LNCaP clone FGC (cell line): ENCODE measurements around the gene NRF1.

Source experiments
- DNase-seq: peaks from one replicate; pipeline ENCODE4 v3.0.0-alpha.2; 2011; ENCODE audit warnings: low read depth
- H3K4me3 ChIP-seq: 2 replicates; pipeline ENCODE4 v1.5.1; 2011; ENCODE audit warnings: mild to moderate bottlenecking, low read depth, low read length, control low read depth
- CTCF ChIP-seq: IDR thresholded peaks from 2 replicates; pipeline ENCODE4 v1.5.1; 2012; ENCODE audit warnings: mild to moderate bottlenecking; ENCODE audit not compliant: control insufficient read depth, insufficient read depth; ENCODE audit errors: extremely low read depth

Gene NRF1

DNA sequence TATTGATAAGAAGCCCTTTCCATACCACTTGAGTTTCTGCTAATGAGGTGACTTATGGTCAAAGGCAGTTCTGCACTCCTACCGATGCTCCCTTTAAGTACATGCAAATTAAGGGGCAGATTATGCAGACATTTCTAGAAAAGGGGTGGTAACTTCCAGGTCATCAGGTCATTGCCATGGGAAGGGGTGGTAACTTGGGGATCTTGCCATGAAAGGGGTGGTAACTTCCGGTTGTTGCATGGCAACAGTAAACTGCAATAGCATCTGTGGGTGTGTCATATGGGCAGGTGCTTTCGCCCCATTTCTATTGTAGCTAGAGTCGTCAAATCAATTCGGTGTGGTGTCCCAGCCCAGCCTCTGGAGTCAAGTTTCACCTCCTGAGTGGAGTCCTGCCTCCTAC lies 190.4 kb downstream of the NRF1 start:
- TF ChIP-seq CTCF = no peak
- no peak for DNase-seq
- no peak overlapping the region for H3K4me3 ChIP-seq

- no peak for DNase-seq
- no peak overlapping the region for H3K4me3 ChIP-seq
- no peak for TF ChIP-seq CTCF
Observed at GRCh38 chr7:129803546-129804081, 192.1 kb downstream of the NRF1 start.

DNA sequence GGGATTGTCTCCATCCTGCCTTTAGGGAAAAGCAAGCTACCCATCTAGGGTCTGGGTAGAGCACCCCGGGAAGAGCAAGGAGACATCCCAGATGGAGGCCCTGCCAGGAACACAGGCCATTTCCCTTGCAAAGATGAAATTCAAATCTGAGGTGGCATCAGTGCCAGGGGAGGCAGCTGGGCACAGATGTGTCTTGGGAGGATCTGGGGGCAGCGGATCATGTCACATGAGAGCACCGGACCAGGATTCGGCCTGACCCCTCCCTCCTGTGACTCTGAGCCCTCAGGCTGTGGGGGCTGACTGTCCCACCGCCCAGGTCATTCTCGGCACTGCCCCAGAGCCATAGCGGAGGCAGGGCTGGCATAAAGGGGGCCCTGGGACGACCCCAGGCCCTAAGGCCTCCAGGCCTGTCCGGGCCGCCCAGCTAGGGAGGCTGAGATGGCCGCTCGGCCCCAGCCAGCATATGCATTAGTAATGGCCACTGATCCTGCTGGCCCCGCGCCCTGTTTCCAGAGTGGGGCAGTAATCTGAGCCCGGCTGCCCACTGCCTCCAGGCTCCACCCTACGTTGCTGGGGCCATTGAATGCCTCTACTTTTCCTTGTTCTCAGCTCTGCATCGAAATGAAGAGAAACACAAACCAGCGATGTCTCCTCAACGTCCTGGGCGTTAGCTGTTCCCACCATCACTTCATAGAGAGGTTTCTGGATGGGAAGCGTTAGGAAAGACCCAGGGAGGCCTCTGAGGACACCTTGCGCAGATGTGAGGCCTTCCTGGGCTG lies 192.8 kb downstream of the NRF1 start:
- no peak overlapping the region for H3K4me3 ChIP-seq
- DNase-seq = no peak
- no peak for TF ChIP-seq CTCF

GRCh38 chr7:129804890-129805719 lies 193.6 kb downstream of the NRF1 start:
- DNase-seq = no peak
- no peak for TF ChIP-seq CTCF
- no peak overlapping the region for H3K4me3 ChIP-seq
